RWPE1 (cell line): ENCODE measurements around the gene HEG1.

ENCODE experiments used
- CTCF ChIA-PET: fragments of 350-600 bp; sonication (Branson Sonifier 250); formaldehyde crosslinking; extraction: SDS; loops from one replicate; lab custom pipeline; 2021; lab: Yijun Ruan, JAX
- POLR2A ChIA-PET: fragments of 400-600 bp; formaldehyde crosslinking; extraction: SDS; loops from one replicate; lab custom pipeline; 2020; ENCODE audit warnings: antibody characterized with exemption; ENCODE audit not compliant: low non-redundant PET; lab: Yijun Ruan, JAX
- DNase-seq: peaks from one replicate; pipeline ENCODE4 v3.0.0; 2012; ENCODE audit warnings: low spot score
- H3K27ac ChIP-seq: fragments of 450-650 bp; 2 replicates; pipeline ENCODE4 v1.5.1; 2017
- CTCF ChIP-seq: fragments of 450-650 bp; conservative IDR thresholded peaks from 2 replicates; pipeline ENCODE4 v1.5.1; 2017; ENCODE audit warnings: low read depth, mild to moderate bottlenecking

HEG1 gene

GRCh38 chr3:125033616-125034015, 22.2 kb downstream of the HEG1 start:
- ChIA-PET CTCF (no interaction called here), POLR2A (no interaction called here)
- no peak for TF ChIP-seq CTCF
- no peak overlapping the region for H3K27ac ChIP-seq
- DNase-seq: no peak

- no peak for DNase-seq
- ChIA-PET POLR2A (no interaction called here), CTCF (interaction anchor here (0.6 kb wide), 1 partner anchor 404 kb away, joined by 3 read pairs; no protein-coding TSS in a partner anchor)
- peak overlapping the region; percentile 43; the same call in 1 of the 2 replicates for H3K27ac ChIP-seq
- TF ChIP-seq CTCF: no peak
These were observed 22.7 kb downstream of the HEG1 start for GRCh38 chr3:125033135-125033534.

GRCh38 chr3:125032683-125033082, 23.1 kb downstream of the HEG1 start:
- TF ChIP-seq CTCF: no peak
- ChIA-PET POLR2A (no interaction called here), CTCF (interaction anchor here (0.6 kb wide), 1 partner anchor 405 kb away, joined by 3 read pairs; no protein-coding TSS in a partner anchor)
- DNase-seq: no peak
- H3K27ac ChIP-seq: peak overlapping the region; percentile 43

GRCh38 chr3:125032100-125032643, 23.6 kb downstream of the HEG1 start:
- POLR2A ChIA-PET: no interaction called here
- DNase-seq: no peak
- CTCF ChIA-PET: interaction anchor here (0.6 kb wide), 1 partner anchor 27 kb away, joined by 3 read pairs; no protein-coding TSS in a partner anchor
- no peak for TF ChIP-seq CTCF
- H3K27ac ChIP-seq: peak overlapping the region; percentile 43

- no peak for DNase-seq
- no peak for TF ChIP-seq CTCF
- ChIA-PET POLR2A (no interaction called here), CTCF (interaction anchor here (0.6 kb wide), 2 partner anchors 28 to 120 kb away, joined by 3 read pairs; no protein-coding TSS in a partner anchor)
- no peak overlapping the region for H3K27ac ChIP-seq
These were observed 24.3 kb downstream of the HEG1 start for GRCh38 chr3:125031544-125031943.

- DNase-seq: no peak
- ChIA-PET CTCF (interaction anchor here (0.6 kb wide), 1 partner anchor 263 kb away, joined by 4 read pairs; no protein-coding TSS in a partner anchor), POLR2A (no interaction called here)
- TF ChIP-seq CTCF: no peak
- H3K27ac ChIP-seq: no peak overlapping the region
These were observed 27.1 kb downstream of the HEG1 start for GRCh38 chr3:125028657-125029056.
